ENCODE data around the gene COPS7A. TPM values are rescaled to one million over a fixed set of nuclear protein-coding genes. Genes with fewer than 3 reads are reported as not detected.

Gene COPS7A
- total RNA-seq, 1 donor from 2014 or later = 24.5 TPM

- no peak for DNase-seq (ENCODE audit: low spot score)
- Histone ChIP-seq H3K36me3 (peaks cover 5% of the 10 kb centered on the region), H3K79me2 (ENCODE audit: low read depth) (peaks cover 58% of the 10 kb centered on the region), H3K4me2 (peak overlapping the region; percentile 89), H3K9me3 (ENCODE audit: low read depth) (no peaks in the 10 kb centered on the region), H3K9ac (no peak overlapping the region), H4K20me1 (ENCODE audit: low read depth) (peaks cover 68% of the 10 kb centered on the region), H3F3A (ENCODE audit: low read depth) (peaks cover 74% of the 10 kb centered on the region), H3K27ac (peak overlapping the region; percentile 54), H2AFZ (replicated peaks) (no peak overlapping the region), H3K4me1 (peaks cover 54% of the 10 kb centered on the region), H3K27me3 (peaks cover 18% of the 10 kb centered on the region), H3K4me3 (no peak overlapping the region)
- H3K27ac Mint-ChIP-seq = no peak overlapping the region
- peaks cover 32% of the 10 kb centered on the region for H3K36me3 Mint-ChIP-seq
- peaks cover 24% of the 10 kb centered on the region for H3K27me3 Mint-ChIP-seq (ENCODE audit: insufficient read depth, low read depth)
- TF ChIP-seq CTCF (IDR thresholded peaks at IDR 0.05) (no peak), EZH2phosphoT487 (IDR thresholded peaks at IDR 0.05) (no peak), EZH2 (IDR thresholded peaks at IDR 0.05) (no peak)
- H3K9me3 Mint-ChIP-seq = no peaks in the 10 kb centered on the region
- peaks cover 55% of the 10 kb centered on the region for H3K4me1 Mint-ChIP-seq
- peak overlapping the region; percentile 50 for H3K4me3 Mint-ChIP-seq
Measured at GRCh38 chr12:6770094-6770493, 46.2 kb downstream of the COPS7A start.

GRCh38 chr12:6770600-6770999 is 46.8 kb downstream of the COPS7A start:
- peak; percentile 32 for DNase-seq (ENCODE audit: low spot score)
- H3K9me3 ChIP-seq (ENCODE audit: low read depth) = no peaks in the 10 kb centered on the region
- H3K4me2 ChIP-seq = no peak overlapping the region
- H3K4me3 Mint-ChIP-seq = peak overlapping the region; percentile 58
- H3K9ac ChIP-seq = no peak overlapping the region
- H3K27ac Mint-ChIP-seq = peak overlapping the region; percentile 88
- peaks cover 68% of the 10 kb centered on the region for H4K20me1 ChIP-seq (ENCODE audit: low read depth)
- peak overlapping the region; percentile 43 for H3K27ac ChIP-seq
- no peak overlapping the region for H2AFZ ChIP-seq (replicated peaks)
- peaks cover 5% of the 10 kb centered on the region for H3K36me3 ChIP-seq
- no peak overlapping the region for H3K4me3 ChIP-seq
- H3K27me3 Mint-ChIP-seq (ENCODE audit: insufficient read depth, low read depth) = peaks cover 28% of the 10 kb centered on the region
- peaks cover 49% of the 10 kb centered on the region for H3K4me1 ChIP-seq
- H3K9me3 Mint-ChIP-seq = no peaks in the 10 kb centered on the region
- H3F3A ChIP-seq (ENCODE audit: low read depth) = peaks cover 69% of the 10 kb centered on the region
- peaks cover 35% of the 10 kb centered on the region for H3K36me3 Mint-ChIP-seq
- H3K27me3 ChIP-seq = peaks cover 18% of the 10 kb centered on the region
- peaks cover 55% of the 10 kb centered on the region for H3K79me2 ChIP-seq (ENCODE audit: low read depth)
- TF ChIP-seq CTCF (IDR thresholded peaks at IDR 0.05) = no peak
- TF ChIP-seq EZH2phosphoT487 (IDR thresholded peaks at IDR 0.05) = no peak
- no peak for TF ChIP-seq EZH2 (IDR thresholded peaks at IDR 0.05)
- H3K4me1 Mint-ChIP-seq = peaks cover 51% of the 10 kb centered on the region

GRCh38 chr12:6771091-6771495 is 47.2 kb downstream of the COPS7A start:
- Histone ChIP-seq H4K20me1 (ENCODE audit: low read depth) (peaks cover 68% of the 10 kb centered on the region), H3K4me3 (no peak overlapping the region), H3K9ac (no peak overlapping the region), H3K79me2 (ENCODE audit: low read depth) (peaks cover 50% of the 10 kb centered on the region), H3K4me2 (no peak overlapping the region), H3K36me3 (peaks cover 5% of the 10 kb centered on the region), H3K9me3 (ENCODE audit: low read depth) (no peaks in the 10 kb centered on the region), H2AFZ (replicated peaks) (no peak overlapping the region), H3F3A (ENCODE audit: low read depth) (peaks cover 66% of the 10 kb centered on the region), H3K4me1 (peaks cover 47% of the 10 kb centered on the region), H3K27me3 (peaks cover 18% of the 10 kb centered on the region), H3K27ac (peak overlapping the region; percentile 43)
- no peaks in the 10 kb centered on the region for H3K9me3 Mint-ChIP-seq
- H3K4me1 Mint-ChIP-seq = peaks cover 51% of the 10 kb centered on the region
- H3K27ac Mint-ChIP-seq = peak overlapping the region; percentile 88
- H3K4me3 Mint-ChIP-seq = peak overlapping the region; percentile 72
- DNase-seq (ENCODE audit: low spot score) = no peak
- peaks cover 38% of the 10 kb centered on the region for H3K36me3 Mint-ChIP-seq
- no peak for TF ChIP-seq EZH2phosphoT487 (IDR thresholded peaks at IDR 0.05)
- TF ChIP-seq EZH2 (IDR thresholded peaks at IDR 0.05) = no peak
- no peak for TF ChIP-seq CTCF (IDR thresholded peaks at IDR 0.05)
- peaks cover 31% of the 10 kb centered on the region for H3K27me3 Mint-ChIP-seq (ENCODE audit: insufficient read depth, low read depth)

All from neural progenitor cell (in vitro differentiated cells).